Ishikawa (cell line): Measurements from ENCODE around the gene MALRD1.

Source experiments
- CEBPB ChIP-seq: IDR thresholded peaks from 2 replicates; pipeline ENCODE4 v1.6.1; 2012
- CREB1 ChIP-seq: IDR thresholded peaks from 2 replicates; pipeline ENCODE4 v1.6.1; 2012; ENCODE audit warnings: low read depth
- EGR1 ChIP-seq: IDR thresholded peaks from 2 replicates; pipeline ENCODE4 v1.6.1; 2012
- EP300 ChIP-seq: IDR thresholded peaks from 2 replicates; pipeline ENCODE4 v1.6.1; 2012; ENCODE audit warnings: borderline replicate concordance
- FOXM1 ChIP-seq: IDR thresholded peaks from 2 replicates; pipeline ENCODE4 v1.6.1; 2012; ENCODE audit warnings: low read depth, borderline replicate concordance
- NFIC ChIP-seq: IDR thresholded peaks from 2 replicates; pipeline ENCODE4 v1.6.1; 2012
- RAD21 ChIP-seq: IDR thresholded peaks from 2 replicates; pipeline ENCODE4 v1.6.1; 2012; ENCODE audit warnings: low read depth
- TAF1 ChIP-seq: IDR thresholded peaks from 2 replicates; pipeline ENCODE4 v1.6.1; 2012; ENCODE audit warnings: low read depth, mild to moderate bottlenecking
- TCF12 ChIP-seq: IDR thresholded peaks from 2 replicates; pipeline ENCODE4 v1.6.1; 2012; ENCODE audit warnings: low read depth
- TEAD4 ChIP-seq: IDR thresholded peaks from 2 replicates; pipeline ENCODE4 v1.6.1; 2012
- YY1 ChIP-seq: IDR thresholded peaks from 2 replicates; pipeline ENCODE4 v1.6.1; 2012; ENCODE audit warnings: low read depth
- ZBTB7A ChIP-seq: IDR thresholded peaks from 2 replicates; pipeline ENCODE4 v1.6.1; 2012; ENCODE audit warnings: low read depth
- TF ChIP-seq, protein P1 (sequence below): IDR thresholded peaks from 2 replicates; pipeline ENCODE4 v1.6.1; 2012
- TF ChIP-seq, protein P2 (sequence below): IDR thresholded peaks from 2 replicates; pipeline ENCODE4 v1.6.1; 2012; ENCODE audit warnings: low read depth, mild to moderate bottlenecking
- TF ChIP-seq, protein P3 (sequence below): IDR thresholded peaks from 2 replicates; pipeline ENCODE4 v1.6.1; 2012

The MALRD1 gene

DNA sequence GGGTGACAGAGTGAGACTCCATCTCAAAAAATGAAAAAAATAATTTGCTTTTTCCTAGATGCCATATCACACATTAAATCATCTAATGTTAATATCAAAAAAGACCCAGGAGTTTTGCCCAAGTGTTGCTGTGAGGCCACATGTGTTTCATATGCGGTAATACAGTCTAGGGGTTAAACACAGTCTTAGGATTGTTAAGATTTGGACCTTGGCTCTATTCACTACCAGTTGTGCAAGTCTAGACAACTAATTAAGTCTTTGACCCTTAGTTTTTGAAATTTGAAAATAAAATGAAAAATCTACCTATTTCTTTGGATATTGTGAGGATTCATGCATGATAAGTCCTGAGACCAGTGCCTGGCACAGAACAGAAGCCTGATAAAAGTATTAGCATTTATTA lies 14.9 kb upstream of the MALRD1 start:
- TF ChIP-seq, protein P1, sequence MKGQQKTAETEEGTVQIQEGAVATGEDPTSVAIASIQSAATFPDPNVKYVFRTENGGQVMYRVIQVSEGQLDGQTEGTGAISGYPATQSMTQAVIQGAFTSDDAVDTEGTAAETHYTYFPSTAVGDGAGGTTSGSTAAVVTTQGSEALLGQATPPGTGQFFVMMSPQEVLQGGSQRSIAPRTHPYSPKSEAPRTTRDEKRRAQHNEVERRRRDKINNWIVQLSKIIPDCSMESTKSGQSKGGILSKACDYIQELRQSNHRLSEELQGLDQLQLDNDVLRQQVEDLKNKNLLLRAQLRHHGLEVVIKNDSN = no peak
- TF ChIP-seq NFIC (no peak), FOXM1 (no peak), ZBTB7A (no peak), TAF1 (no peak)
- TF ChIP-seq, protein P2, sequence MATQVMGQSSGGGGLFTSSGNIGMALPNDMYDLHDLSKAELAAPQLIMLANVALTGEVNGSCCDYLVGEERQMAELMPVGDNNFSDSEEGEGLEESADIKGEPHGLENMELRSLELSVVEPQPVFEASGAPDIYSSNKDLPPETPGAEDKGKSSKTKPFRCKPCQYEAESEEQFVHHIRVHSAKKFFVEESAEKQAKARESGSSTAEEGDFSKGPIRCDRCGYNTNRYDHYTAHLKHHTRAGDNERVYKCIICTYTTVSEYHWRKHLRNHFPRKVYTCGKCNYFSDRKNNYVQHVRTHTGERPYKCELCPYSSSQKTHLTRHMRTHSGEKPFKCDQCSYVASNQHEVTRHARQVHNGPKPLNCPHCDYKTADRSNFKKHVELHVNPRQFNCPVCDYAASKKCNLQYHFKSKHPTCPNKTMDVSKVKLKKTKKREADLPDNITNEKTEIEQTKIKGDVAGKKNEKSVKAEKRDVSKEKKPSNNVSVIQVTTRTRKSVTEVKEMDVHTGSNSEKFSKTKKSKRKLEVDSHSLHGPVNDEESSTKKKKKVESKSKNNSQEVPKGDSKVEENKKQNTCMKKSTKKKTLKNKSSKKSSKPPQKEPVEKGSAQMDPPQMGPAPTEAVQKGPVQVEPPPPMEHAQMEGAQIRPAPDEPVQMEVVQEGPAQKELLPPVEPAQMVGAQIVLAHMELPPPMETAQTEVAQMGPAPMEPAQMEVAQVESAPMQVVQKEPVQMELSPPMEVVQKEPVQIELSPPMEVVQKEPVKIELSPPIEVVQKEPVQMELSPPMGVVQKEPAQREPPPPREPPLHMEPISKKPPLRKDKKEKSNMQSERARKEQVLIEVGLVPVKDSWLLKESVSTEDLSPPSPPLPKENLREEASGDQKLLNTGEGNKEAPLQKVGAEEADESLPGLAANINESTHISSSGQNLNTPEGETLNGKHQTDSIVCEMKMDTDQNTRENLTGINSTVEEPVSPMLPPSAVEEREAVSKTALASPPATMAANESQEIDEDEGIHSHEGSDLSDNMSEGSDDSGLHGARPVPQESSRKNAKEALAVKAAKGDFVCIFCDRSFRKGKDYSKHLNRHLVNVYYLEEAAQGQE = no peak
- TF ChIP-seq, protein P3, sequence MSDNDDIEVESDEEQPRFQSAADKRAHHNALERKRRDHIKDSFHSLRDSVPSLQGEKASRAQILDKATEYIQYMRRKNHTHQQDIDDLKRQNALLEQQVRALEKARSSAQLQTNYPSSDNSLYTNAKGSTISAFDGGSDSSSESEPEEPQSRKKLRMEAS = no peak

DNA sequence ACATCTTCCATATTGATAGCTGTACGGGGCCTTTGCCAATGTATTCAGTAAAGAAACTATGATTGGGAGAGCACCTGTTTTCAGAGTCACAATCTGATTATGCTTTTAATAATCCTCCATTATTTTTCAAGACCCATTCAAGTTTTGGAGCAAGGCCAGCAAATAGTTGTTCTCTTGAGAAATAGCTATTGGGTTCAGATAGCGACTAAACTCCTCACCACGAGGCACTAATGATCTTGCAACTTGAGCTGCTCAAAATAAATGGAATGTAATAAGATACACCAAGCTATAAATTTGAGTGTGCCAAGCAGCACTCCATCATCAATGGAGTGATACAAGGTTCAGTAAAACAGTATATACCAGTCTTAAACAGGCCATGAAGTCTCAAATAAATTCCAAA lies 7.4 kb upstream of the MALRD1 start:
- TF ChIP-seq YY1 (no peak), ZBTB7A (no peak), FOXM1 (no peak), TCF12 (no peak), CREB1 (no peak), EP300 (no peak), RAD21 (no peak), CEBPB (no peak), EGR1 (no peak), TEAD4 (no peak), TAF1 (no peak), NFIC (no peak)
- TF ChIP-seq, protein P2 = no peak
- TF ChIP-seq, protein P1 = no peak
- TF ChIP-seq, protein P3 = no peak

DNA sequence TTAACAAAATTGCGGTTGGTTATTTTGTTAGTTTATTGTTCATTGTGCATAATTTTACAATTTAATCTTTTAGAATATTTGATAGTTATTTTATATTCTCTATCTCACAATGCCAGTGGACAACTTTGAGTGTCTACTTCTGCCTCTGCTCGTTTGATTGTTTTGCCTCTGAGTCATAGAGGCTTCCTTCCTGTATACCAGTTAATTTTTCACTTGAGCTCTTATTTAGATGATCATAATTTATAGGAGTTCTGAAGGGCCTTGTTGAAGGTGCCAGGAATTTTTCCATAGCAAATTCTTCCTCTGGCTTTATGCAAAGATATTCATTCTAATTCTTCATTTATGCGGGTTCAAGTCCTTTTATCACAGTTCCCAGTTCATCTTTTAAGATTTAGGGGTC lies 5.2 kb upstream of the MALRD1 start:
- TF ChIP-seq TAF1 (no peak), FOXM1 (no peak), TCF12 (no peak), CEBPB (no peak), TEAD4 (no peak), CREB1 (no peak)
- TF ChIP-seq, protein P2 = no peak

DNA sequence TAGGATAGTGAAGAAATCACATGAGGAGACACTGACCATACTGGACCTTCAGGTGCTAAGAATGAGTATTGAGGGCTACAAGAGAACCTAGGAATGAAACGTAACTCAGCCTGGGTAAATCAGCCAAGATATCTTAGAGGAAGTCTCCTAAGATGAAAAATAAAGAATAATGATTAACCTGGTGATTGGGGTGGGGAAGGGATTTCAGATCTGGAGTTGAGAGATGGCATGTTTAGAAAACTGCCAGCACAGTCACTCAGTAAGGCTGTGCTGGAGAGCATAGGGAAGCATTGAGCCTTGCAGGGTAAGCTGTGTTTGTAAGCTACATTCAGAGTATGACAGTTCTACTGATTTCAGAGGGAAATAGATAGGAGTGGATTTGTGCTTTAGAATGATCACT lies 1.9 kb upstream of the MALRD1 start:
- TF ChIP-seq CEBPB = no peak
- no peak for TF ChIP-seq TEAD4
- TF ChIP-seq TCF12 = no peak
- TF ChIP-seq, protein P2 = no peak
- no peak for TF ChIP-seq EP300
- TF ChIP-seq, protein P3 = no peak
